PC-9 (cell line): ENCODE measurements around the gene ENTR1. TPM values are rescaled to one million over a fixed set of nuclear protein-coding genes. Genes with fewer than 3 reads are reported as not detected.
A peak's percentile ranks its signal among the peaks of the same experiment; 100 is the strongest.

Experiments used
- BruUV-seq: library from RNA; stranded (reverse); fragments of 400-500 nt; replicated peaks from 2 replicates; lab custom pipeline; 2021; lab: Mats Ljungman, UMichigan
- CTCF ChIA-PET: fragments of 300-600 bp; sonication (Branson Sonifier 250); formaldehyde crosslinking; loops from one replicate; lab custom pipeline; 2022; ENCODE audit warnings: antibody characterized with exemption; lab: Charles Lee
- POLR2A ChIA-PET: fragments of 300-600 bp; sonication (Branson Sonifier 250); formaldehyde crosslinking; loops from one replicate; lab custom pipeline; 2022; ENCODE audit warnings: antibody characterized with exemption; ENCODE audit not compliant: unreplicated experiment; lab: Charles Lee
- DNase-seq, 2 experiments: peaks; one replicate each; pipeline versions ENCODE4 v3.0.0 to v3.0.0-alpha.2; 2015 to 2022; ENCODE audit warnings: mixed read lengths in 1 of 2
- H2AFZ ChIP-seq: fragments of 200-600 bp; sonication (generic); 2 replicates; pipeline ENCODE4 v1.8.1; 2017; ENCODE audit warnings: antibody characterized with exemption
- H3F3A ChIP-seq: fragments of 200-600 bp; sonication (generic); 2 replicates; pipeline ENCODE4 v1.8.1; 2017; ENCODE audit warnings: antibody characterized with exemption, mild to moderate bottlenecking, low read depth; ENCODE audit not compliant: insufficient read depth
- H3K27ac ChIP-seq: fragments of 200-600 bp; sonication (generic); 2 replicates; pipeline ENCODE4 v1.6.1; 2016; ENCODE audit warnings: mixed run types
- H3K27me3 ChIP-seq: fragments of 200-600 bp; sonication (generic); 2 replicates; pipeline ENCODE4 v1.6.1; 2016; ENCODE audit warnings: low read depth, mixed run types; ENCODE audit not compliant: insufficient read depth
- H3K36me3 ChIP-seq: fragments of 200-600 bp; sonication (generic); 2 replicates; pipeline ENCODE4 v1.6.1; 2016; ENCODE audit warnings: low read depth, mixed run types
- H3K4me1 ChIP-seq: fragments of 200-600 bp; sonication (generic); replicated peaks from 2 replicates; pipeline ENCODE4 v1.6.1; 2016; ENCODE audit warnings: mixed run types; ENCODE audit not compliant: insufficient read depth
- H3K4me2 ChIP-seq: fragments of 200-600 bp; sonication (generic); 2 replicates; pipeline ENCODE4 v1.6.1; 2017; ENCODE audit warnings: mixed run types
- H3K4me3 ChIP-seq: fragments of 200-600 bp; sonication (generic); 2 replicates; pipeline ENCODE4 v1.6.1; 2016; ENCODE audit warnings: mixed run types
- H3K79me2 ChIP-seq: fragments of 200-600 bp; sonication (generic); 2 replicates; pipeline ENCODE4 v1.6.1; 2017; ENCODE audit warnings: low read depth, mixed run types
- H3K9me2 ChIP-seq: fragments of 200-600 bp; sonication (generic); 2 replicates; pipeline ENCODE4 v1.8.1; 2017; ENCODE audit warnings: mild to moderate bottlenecking; ENCODE audit not compliant: insufficient read depth
- H3K9me3 ChIP-seq: fragments of 200-600 bp; sonication (generic); 2 replicates; pipeline ENCODE4 v1.8.1; 2016; ENCODE audit warnings: low read depth; ENCODE audit not compliant: insufficient read depth
- H4K20me1 ChIP-seq: fragments of 200-600 bp; sonication (generic); 2 replicates; pipeline ENCODE4 v1.8.1; 2017; ENCODE audit not compliant: insufficient read depth
- CTCF ChIP-seq: fragments of 200-600 bp; sonication (generic); conservative IDR thresholded peaks from 2 replicates; pipeline ENCODE4 v1.6.1; 2017; ENCODE audit warnings: mixed run types, antibody characterized with exemption, mild to moderate bottlenecking, moderate library complexity
- EZH2 ChIP-seq: fragments of 200-600 bp; sonication (generic); IDR thresholded peaks from 2 replicates; pipeline ENCODE4 v1.8.0; 2017; ENCODE audit warnings: antibody characterized with exemption, low read depth
- intact Hi-C: fragments of 100-400 bp; cut with micrococcal nuclease; formaldehyde crosslinking; loops from one replicate; pipeline ENCODE4 v1.10.0; 2022; ENCODE audit not compliant: unreplicated experiment
- total RNA-seq: library from RNA; stranded (reverse); gene quantifications from 2 replicates; pipeline ENCODE4 v1.2.3, GENCODE V29; 2021

ENTR1 gene
- total RNA-seq, 1 experiment from 2014 or later = 67.9 TPM

GRCh38 chr9:136430588-136431234 is 20.3 kb upstream of the ENTR1 start:
- ChIA-PET CTCF (no interaction called here), POLR2A (no interaction called here)
- Histone ChIP-seq H3K79me2 (no peaks in the 10 kb centered on the region), H4K20me1 (peaks cover 10% of the 10 kb centered on the region; the same call in 1 of the 2 replicates), H3F3A (peaks cover 28% of the 10 kb centered on the region; the same call in 1 of the 2 replicates), H3K9me2 (no peaks in the 10 kb centered on the region), H3K4me2 (no peak overlapping the region), H3K4me1 (no peaks in the 10 kb centered on the region), H2AFZ (no peak overlapping the region), H3K27ac (no peak overlapping the region), H3K36me3 (no peaks in the 10 kb centered on the region), H3K4me3 (no peak overlapping the region), H3K27me3 (no peaks in the 10 kb centered on the region), H3K9me3 (no peaks in the 10 kb centered on the region)
- no peak for TF ChIP-seq CTCF
- TF ChIP-seq EZH2 = no peak
- intact Hi-C loops = no loop called here
- no TSS peak for BruUV-seq
- no peak for DNase-seq

- H3F3A ChIP-seq = peaks cover 28% of the 10 kb centered on the region; the same call in 1 of the 2 replicates
- POLR2A ChIA-PET = no interaction called here
- H3K4me2 ChIP-seq = no peak overlapping the region
- DNase-seq = no peak
- no peaks in the 10 kb centered on the region for H3K9me3 ChIP-seq
- no peaks in the 10 kb centered on the region for H3K79me2 ChIP-seq
- BruUV-seq = no TSS peak
- H3K27ac ChIP-seq = no peak overlapping the region
- intact Hi-C loops = no loop called here
- H3K36me3 ChIP-seq = no peaks in the 10 kb centered on the region
- no peaks in the 10 kb centered on the region for H3K9me2 ChIP-seq
- H3K4me1 ChIP-seq = no peaks in the 10 kb centered on the region
- H3K4me3 ChIP-seq = no peak overlapping the region
- H3K27me3 ChIP-seq = no peaks in the 10 kb centered on the region
- CTCF ChIA-PET = no interaction called here
- H4K20me1 ChIP-seq = peaks cover 7% of the 10 kb centered on the region; the same call in 1 of the 2 replicates
- H2AFZ ChIP-seq = no peak overlapping the region
- TF ChIP-seq EZH2 = no peak
- no peak for TF ChIP-seq CTCF
Measured at GRCh38 chr9:136429683-136430491, 19.5 kb upstream of the ENTR1 start.

GRCh38 chr9:136429075-136429628 is 18.7 kb upstream of the ENTR1 start:
- Histone ChIP-seq H3K36me3 (no peaks in the 10 kb centered on the region), H3K79me2 (no peaks in the 10 kb centered on the region), H3K9me3 (no peaks in the 10 kb centered on the region), H3K4me2 (no peak overlapping the region), H3K27ac (no peak overlapping the region), H3K4me1 (no peaks in the 10 kb centered on the region), H4K20me1 (peaks cover 7% of the 10 kb centered on the region; the same call in 1 of the 2 replicates), H3K27me3 (no peaks in the 10 kb centered on the region), H2AFZ (no peak overlapping the region), H3K4me3 (no peak overlapping the region), H3F3A (peaks cover 33% of the 10 kb centered on the region; the same call in 1 of the 2 replicates), H3K9me2 (no peaks in the 10 kb centered on the region)
- BruUV-seq = TSS peak; percentile 33
- DNase-seq = no peak
- intact Hi-C loops = no loop called here
- ChIA-PET POLR2A (no interaction called here), CTCF (no interaction called here)
- TF ChIP-seq EZH2 (no peak), CTCF (no peak)
